HG03066 (cell line): Measurements from ENCODE around the gene ANKRD44.

ENCODE experiments used
- ATAC-seq: cut with Tn5 transposase; IDR thresholded peaks from one replicate; pipeline ENCODE4 v1.9.1; 2021; ENCODE audit warnings: low read depth; ENCODE audit not compliant: unreplicated experiment

Gene ANKRD44

DNA sequence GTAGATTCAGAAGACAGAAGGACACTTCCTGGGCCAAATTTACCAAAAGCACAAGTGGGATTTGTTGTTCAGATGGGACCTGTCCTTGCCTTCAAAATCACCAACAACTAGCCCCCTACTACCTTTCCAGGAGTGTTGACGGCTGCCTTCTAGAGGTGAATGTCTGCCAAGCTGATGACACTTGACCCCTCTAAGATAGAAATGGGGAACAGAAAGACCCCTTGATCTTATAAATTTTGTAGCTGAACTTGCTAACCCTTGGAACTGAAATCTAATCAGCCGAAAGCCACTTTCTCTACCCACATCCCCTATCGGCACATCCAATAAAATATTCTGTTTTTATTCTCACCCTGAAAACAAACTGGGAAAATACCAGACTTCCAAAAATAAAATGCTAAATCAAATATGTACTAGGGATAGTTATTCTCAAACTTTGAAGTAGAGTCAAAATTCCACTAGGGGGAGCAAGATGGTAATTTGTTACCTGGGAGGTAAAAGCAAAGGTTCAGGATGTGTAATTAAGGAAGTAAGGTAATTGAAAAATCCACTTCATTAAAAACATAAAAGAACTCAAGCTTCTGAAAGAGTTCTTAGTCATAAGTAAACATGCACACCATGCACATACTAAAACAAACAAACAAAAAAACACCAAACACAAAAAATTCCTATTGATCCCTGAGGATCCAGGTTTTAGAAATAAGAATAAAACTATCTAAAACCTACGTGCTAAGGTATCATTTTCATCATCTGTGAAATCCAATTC lies 119.2 kb downstream of the ANKRD44 start:
- peak; percentile 55 for ATAC-seq

DNA sequence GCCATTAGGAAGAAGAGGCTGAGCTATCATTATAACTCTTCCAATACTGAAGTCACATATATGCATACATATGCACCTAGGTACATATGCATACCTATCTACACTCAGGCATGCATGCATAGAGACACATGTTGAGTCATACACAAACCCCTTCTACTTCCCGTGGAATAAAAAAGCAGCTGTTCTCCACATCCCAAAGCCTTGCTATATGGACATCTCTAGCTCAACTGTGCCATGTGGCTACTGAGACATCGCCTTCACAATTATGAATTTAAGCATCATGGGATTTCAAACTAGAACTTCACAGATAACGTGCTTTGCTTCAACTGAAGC lies 120.5 kb downstream of the ANKRD44 start:
- ATAC-seq, result no peak

DNA sequence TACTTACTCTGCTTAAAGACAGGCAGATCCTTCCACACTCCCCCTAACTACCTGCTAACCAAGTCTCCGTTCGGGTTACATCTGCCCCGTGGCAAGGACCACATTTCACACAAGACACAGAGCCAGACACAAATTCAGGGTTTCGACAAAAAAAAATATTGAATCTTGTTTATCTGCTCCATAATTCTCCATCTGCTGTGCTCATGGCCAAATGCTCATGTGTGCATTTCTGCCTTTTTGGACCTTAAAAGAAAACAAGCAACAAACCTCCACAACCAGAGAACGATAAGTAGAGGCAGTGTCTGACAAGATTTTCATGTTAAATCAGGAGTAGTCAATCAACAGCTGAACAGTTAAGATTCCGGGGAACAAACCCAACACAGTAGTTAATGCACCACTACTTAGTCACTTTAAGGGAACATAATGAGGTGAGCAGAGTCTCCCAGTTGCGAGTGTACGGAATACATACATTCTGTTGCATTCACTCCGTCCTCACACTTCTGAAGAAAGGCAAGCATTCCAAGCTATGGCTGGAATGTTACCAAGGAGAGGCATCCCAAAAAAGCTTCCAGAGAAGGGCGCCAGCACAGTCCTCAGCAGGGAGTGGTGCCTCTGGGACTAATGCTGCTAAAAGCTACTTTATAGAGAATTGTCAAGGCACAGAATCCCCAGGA lies 121.0 kb downstream of the ANKRD44 start:
- ATAC-seq, result no peak

DNA sequence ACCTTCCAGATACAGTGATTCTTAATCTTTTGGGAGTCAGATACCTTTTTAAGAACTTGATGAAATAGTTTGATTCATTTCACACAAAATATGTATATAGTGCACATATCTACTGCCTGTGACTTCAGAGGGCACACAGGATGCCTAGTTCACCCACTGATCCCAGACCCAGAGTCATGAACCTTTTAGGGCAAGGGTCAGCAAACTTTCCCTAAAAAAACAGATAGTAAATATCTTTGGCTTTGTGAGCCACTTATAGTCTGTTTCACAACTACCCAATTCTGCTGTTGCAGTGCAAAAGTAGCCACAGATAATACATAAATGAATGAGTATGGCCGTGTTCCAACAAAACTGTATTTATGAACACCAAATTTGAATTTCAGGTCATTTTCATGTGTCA lies 124.9 kb downstream of the ANKRD44 start:
- no peak for ATAC-seq

DNA sequence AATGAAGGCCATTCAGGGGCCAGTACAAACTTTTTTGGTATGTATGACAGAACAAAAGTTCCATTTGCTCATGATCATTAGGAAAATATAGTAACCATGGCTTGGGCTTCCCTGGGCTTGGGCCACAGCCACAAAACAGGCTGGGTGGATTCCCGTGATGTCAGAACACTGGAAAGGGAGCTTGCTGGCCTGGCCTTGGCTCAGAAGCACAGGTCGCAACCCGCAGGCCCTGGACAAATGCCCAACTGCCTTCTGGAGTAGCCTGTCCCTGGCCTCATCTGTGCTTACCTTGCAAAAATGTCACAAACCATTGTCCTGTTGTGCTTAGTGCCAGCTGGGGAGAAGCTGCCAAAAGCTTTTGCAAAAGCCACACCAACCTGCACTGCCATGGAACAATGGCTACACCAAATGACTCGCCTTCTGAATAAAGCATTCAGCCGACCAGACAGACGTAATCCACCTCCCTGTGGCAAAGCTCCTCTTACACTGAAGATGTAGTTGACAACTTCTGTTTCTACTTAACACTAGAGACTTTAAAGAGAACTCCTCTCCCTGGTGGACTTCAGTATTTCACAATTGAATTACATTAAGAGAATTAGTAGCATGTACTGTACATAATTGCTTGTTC lies 125.5 kb downstream of the ANKRD44 start:
- no peak for ATAC-seq

DNA sequence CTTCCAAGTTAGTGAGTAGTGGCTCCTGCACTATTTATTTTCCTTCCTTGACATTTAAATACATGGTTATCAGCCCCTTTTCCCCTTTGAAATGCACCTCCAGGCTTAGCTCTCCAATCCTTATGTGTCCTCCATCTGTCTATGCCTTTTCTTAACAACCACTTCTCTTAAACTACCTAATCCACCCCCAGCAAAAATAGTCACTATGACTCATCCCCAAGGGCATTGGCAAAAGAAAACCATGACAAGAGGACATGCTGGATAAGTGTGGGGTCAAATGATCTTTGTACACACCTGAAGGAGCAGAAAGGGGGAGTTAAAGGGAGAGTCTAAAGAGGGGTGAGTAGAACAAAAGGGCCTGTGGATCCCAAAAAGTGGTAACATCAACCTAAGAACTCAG lies 127.2 kb downstream of the ANKRD44 start:
- no peak for ATAC-seq

DNA sequence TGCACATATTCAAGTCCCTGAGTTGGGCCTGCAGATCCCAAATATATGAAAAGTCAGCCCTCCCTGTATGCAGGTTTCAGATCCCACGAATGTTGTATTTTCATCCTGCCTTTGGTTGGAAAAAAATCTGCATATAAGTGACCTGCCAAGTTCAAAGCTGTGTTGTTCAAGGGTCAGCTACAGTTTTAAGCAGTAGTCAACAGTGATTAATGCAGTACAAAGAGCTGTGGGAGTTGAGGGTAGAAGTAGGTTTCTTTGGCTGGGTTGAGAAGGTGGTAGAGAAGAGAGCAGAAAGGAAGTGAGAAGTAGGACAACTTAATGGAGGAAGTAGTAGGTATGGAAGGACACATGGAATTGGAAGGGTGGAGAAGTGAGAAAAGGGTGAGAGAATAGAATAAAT lies 127.9 kb downstream of the ANKRD44 start:
- no peak for ATAC-seq

DNA sequence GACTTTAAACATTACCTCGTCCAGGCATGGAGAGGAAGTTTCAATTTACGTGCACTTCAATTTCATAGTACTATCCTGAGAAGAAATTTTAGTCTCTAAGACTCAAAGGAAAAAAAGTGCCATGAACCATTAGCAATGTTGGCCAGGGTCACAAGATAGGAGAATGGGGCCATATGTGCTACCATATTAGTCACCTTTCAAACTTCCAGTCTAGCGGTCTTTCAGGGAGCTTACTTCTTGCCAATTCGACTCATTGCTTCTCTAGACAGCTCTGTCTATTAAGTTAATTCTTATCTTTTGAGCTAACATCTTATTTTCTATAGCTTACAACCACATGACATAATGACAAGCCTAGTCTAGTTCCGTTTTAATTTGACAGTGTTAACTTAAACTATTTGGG lies 129.1 kb downstream of the ANKRD44 start:
- ATAC-seq, result no peak

DNA sequence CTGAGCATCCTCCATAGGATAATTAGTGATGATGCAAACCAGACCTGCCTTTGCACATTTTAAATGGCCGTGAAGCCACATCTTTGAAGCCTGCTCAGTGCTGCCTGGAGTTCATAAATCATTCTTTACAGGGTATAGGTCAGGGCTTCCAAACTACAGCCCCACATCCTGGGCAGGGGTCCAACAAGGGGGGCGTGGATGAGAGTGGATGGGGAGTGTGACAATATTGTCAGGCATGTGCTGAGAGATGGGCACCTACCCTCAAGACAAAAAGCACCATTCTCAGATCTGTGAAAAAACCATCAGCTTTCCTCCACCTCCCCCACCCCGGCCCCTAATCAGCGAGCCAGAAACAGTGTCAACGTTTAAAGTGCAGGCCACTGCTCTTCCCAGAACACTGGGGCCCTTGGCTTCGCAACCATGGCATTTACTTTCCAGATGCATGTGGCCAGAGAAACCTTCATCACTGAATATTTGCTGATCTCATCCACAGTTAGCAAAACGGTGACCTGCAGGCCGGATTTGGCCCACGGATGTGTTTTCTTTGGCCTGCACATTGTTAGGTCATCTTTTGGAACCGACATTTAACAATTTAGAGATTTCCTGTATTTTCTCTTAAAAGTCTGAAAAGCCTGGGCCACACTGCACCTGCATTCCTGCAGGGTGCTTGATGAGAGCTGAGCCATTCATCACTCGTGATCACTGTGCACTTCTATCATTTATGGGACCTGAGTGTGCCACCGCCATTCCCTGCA lies 130.7 kb downstream of the ANKRD44 start:
- ATAC-seq, result no peak

DNA sequence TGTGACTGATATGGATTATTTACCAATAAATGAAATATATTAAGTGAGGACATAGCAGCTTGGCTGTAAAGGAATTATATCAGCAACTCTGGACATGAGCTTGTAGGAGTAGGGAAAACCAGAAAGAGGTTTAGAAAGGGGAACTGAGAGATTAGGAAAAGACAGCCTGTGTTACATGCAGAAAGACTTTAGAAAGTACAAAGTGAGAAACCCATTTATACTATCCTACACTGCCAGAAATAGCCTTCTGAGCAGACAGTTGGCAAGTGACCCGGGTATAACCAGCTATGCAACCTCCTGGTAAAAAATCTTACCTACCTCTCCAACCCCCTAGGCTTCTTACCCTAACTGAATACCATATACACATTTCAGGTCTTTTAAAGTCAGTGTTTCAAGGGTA lies 134.1 kb downstream of the ANKRD44 start:
- no peak for ATAC-seq

DNA sequence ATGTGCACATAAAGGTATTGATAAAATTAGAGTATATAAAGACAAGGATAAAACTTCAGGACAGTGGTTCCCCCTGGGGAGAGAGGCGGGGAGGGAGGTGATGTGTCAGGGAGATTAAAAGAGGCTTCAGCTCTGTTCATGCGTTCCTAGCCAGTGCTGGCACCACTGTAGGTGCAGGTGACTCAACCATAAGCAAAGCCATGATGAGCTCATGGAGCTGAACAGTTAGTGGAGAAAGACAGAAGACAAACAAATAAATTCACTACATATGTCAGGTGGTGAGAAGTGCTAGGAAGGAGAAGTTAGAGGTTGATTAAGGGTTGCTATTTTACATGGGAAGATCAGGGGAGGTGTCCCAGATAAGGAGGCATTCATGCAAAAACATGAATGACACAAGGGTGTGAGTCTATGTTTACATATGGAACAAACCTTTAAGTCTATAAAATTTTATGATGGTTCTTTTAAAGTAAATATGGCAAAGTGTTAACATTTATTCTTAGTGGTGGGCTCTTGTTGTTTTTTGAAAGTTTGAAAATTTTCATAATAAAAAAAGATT lies 136.0 kb downstream of the ANKRD44 start:
- ATAC-seq, result no peak

DNA sequence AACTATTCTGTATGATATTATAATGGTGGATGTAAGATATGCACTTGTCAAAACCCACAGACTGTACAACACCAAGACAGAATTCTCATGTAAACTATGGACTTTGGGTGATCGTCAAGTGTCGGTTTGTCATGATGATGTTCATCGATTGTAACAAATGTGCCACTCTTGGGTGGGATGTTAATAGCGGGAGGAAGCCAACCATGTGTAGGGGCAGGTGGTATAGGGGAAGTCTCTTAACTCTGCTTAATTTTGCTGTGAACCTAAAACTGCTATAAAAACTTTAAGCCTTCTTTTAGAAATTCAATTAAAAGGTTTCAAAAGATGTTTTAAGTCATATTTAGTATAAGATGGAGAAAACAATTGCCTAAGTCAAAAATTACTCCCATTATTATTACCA lies 139.0 kb downstream of the ANKRD44 start:
- ATAC-seq, result no peak

DNA sequence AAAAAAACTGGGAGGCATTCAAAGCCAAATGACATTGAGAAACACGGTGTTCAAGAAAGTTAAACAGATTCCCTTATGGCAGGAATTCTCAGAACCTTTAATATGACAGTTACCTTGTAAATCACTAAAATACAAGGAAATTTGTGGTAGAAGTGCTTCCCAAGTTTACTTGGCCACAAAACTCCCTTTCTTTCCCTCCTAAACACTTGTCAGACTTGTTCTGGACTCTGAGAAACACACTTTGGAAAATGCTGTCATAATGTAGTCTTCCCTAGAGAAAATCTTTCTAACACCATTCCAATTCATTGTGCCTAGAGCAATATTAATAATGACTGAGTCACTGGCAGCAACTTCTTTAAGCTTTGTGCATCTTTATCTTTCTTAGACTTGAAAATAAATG lies 140.4 kb downstream of the ANKRD44 start:
- no peak for ATAC-seq

DNA sequence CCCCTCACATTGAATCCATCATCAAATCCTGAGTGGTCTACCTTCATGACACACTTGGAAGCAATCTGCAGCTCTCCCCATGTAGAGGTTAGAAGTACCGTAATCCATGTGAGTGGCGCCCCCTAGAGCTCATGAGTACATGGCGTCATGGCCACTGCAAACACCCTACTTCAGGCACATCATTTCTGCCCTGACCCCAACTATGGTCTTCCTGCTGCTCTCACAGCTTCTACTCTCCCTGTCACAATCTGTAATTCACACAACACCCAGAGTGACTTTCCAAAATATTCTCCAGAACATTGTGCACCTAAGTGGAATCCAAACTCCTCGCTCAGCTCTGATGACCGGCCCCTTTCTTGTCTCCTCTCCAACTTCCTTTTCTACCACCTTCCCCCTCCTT lies 141.9 kb downstream of the ANKRD44 start:
- ATAC-seq, result peak; percentile 78

DNA sequence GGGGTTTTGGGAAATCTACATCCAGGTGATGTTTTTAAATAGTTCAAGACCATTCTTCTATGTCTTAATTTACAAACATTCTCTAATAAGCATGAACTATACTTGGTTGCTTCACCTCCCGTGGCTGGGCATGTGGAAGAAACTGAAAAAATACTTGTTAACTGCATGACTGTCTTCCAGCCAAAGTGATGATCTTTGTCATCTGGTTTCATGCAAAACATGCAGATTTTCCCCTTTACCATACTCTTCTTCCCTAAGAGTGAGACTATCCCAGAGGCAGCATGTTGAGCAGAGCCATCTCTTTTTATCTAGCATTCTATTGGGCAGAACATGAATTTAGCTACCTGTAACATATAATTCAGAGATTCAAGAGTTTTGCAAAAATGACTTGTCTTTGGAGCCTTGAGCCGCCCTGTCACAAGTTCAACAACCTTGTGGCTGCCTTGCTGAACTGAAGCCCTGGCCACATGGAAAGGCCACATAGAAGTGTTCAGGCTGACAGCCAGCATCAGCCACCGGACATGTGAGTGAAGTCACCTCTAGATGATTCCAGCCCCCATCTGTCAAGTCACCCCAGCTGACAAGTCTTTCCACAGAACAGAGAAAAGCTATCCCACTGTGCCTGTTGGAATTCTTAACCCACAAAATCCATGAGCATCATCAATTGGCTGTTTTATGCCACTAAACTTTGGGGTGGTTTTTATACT lies 142.8 kb downstream of the ANKRD44 start:
- no peak for ATAC-seq

DNA sequence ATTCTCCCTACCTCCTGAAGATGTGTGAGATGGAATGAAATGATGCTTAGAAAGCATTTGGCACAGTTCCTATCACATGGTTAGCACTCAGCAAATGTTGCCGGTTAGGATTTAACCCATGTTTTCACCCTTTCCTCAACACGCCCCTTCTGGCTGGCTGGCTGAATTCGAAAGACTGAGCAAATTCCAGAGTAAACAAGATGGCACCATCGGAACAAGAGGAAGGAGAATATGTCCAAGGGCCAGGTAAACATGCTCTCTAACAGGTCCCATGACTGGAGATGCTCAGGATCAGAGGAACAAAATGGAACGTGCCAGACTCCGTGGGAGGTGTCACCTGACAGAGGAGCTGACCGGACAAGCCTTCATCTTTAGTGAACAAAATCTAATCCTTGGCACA lies 145.6 kb downstream of the ANKRD44 start:
- no peak for ATAC-seq

DNA sequence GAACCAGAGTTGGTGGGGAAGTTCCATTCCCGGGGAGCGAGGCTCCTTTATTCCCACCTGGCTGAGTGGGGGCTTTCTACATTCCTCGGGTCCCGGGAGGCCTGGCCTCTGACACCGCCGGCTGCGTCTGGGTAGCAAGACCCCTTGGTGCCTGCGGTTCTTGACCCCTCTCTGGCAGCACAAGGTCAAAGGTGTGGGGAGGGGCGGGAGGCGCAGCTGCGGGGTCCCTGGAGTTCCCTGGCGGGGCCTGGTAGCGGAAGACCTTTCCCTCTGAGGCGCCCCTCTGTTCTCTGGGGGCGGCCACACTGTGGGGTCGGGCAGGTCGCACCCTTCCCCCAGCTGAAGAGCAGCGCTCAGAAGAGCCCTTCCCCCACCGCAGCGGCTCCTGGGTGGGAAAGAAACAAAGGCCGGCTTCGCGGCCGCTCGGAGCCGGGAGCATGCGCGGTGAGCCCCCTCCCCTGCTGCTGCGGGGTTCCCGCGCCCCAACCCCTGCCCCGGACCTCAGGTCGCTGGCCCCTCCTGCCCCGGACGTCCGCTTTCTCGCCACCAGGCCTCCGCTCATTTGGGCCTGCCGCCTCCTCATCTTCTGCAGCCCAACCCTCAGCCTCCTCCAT lies 146.3 kb downstream of the ANKRD44 start:
- no peak for ATAC-seq

DNA sequence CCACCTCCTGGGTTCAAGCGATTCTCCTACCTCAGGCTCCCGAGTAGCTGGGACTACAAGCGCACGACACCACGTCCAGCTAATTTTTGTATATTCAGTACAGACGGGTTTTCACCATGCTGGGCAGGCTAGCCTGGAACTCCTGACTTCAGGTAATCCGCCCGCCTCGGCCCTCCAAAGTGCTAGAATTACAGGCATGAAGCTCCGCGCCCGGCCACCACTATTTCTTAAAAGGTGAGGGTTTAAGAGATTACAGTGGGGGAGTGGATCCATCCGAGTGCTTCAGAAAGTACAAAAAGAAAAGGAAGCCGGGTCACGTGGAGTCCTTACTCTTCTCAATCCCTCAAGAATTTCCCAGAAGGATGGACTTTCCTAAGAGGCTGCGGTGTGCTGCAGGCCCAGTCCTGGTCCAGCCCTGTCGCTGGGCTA lies 146.9 kb downstream of the ANKRD44 start:
- ATAC-seq, result no peak

DNA sequence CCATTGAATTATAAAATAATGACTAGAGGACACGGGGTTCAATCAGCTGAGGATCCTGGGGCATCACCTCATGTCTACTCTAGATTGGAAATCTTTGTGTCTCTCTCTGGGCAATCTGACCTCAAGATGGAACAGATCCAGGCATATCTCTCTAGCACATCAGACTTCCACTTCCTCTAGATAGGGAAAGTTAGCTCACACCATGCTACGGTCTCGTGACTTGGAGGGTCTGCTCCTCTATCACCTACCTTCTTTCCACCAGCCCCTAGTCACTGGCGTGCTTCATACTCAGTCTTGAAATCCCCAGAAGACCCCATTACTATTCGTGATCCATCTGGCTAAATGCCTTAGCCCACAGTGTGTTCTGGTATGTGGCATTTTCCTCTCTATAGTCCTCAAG lies 148.8 kb downstream of the ANKRD44 start:
- no peak for ATAC-seq

DNA sequence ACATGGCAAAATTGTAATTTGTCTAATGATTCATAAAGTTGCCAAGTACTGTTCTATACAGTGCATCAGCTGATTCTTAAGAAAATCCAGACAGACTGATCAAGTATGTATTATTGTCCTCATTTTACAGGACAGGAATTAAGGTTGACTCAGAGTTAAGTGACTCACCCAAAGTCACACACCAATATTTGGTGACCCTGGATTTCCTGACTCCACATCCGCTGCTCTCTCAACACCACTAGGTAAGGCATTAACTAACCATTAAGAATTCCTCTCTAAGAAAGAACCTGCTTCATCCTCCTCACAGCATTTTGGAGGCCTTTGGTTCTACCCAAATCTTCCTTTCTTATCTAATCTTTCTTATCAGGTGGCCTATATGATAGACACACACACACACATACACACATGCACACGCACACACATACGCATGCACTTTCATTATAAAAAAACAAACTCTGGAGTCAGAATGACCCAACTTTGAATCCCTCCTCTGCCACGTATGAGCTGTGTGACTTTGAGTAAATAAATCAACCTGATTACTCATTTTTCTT lies 150.8 kb downstream of the ANKRD44 start:
- ATAC-seq, result peak; percentile 47
